GM13977 (cell line): ENCODE results near the gene FAM89B.

Experiments used
- DNase-seq: peaks from one replicate; pipeline ENCODE4 v3.0.0; 2012; ENCODE audit warnings: low spot score
- CTCF ChIP-seq: IDR thresholded peaks from 2 replicates; pipeline ENCODE4 v1.5.1; 2012; ENCODE audit warnings: mild to moderate bottlenecking, control low read depth; ENCODE audit not compliant: insufficient read depth; ENCODE audit errors: extremely low read depth, missing control alignments
- in situ Hi-C: fragments of 300-500 bp; cut with MboI; formaldehyde crosslinking; loops from one replicate; pipeline ENCODE4 v1.12.0; 2022; ENCODE audit warnings: low sequenced_read_pairs, low pct_unique_long_range_greater_than_20kb, mixed read lengths, inconsistent platforms; ENCODE audit not compliant: unreplicated experiment

Gene FAM89B

DNA sequence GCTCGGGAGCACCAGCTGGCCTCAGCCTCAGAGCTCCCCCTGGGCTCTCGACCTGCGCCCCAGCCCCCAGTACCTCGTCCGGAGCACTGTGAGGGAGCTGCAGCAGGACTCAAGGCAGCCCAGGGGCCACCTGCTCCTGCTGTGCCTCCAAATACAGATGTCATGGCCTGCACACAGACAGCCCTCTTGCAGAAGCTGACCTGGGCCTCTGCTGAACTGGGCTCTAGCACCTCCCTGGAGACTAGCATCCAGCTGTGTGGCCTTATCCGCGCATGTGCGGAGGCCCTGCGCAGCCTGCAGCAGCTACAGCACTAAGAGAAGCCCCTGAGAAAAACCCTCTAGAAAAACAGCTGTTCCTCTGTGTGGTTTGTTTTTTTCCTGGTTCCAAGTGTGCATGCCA, 918 bp upstream of the FAM89B start:
- DNase-seq, result no peak
- no peak for TF ChIP-seq CTCF
- in situ Hi-C loops, result no loop called here

GRCh38 chr11:65571940-65572339, 398 bp upstream of the FAM89B start:
- peak; percentile 19 for TF ChIP-seq CTCF
- DNase-seq, result no peak

GRCh38 chr11:65573391-65574079, 1.2 kb downstream of the FAM89B start:
- in situ Hi-C loops, result no loop called here
- no peak for DNase-seq
- no peak for TF ChIP-seq CTCF

More at GRCh38 chr11:65571940-65572339, 398 bp upstream of the FAM89B start:
- in situ Hi-C loops, result no loop called here

GRCh38 chr11:65574109-65574810, 1.9 kb downstream of the FAM89B start:
- DNase-seq, result peak; percentile 98
- in situ Hi-C loops, result no loop called here
- TF ChIP-seq CTCF, result peak; percentile 84

DNA sequence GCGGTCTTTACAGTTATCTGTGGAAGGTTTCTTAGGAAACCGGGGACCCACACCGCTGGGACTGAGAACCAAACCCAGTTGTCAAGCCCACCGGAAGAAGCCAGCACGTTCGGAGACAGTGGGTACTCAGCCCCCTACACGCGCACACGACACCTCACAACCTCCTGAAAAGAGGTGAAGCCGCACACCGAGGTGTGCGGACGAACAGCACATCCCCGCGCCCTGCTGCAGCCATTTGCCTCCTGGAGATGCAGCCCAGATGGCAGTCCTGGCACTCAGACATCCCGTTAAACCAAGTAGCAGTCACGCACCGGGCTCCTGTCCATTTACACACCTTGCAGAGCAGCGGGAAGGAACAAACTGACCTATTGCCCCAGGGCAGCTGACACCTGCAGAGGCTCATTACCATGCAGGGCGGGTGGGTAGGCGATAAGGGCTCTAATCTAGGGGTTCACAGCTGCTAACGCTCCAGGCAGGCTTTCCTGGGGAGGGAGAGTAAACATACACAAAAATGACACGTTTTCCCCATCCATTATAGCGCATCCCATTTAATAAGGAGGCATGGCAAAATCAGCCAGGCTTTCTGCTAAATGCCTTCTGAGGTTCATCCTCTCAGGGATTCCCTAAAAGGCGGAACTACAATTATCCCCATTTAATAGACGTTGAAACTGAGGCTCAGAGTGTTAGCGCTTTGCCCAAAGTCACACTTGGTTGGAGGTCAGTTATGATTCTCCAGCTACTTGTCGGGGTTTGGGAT, 2.7 kb downstream of the FAM89B start:
- TF ChIP-seq CTCF, result no peak
- peak; percentile 70 for DNase-seq
- in situ Hi-C loops, result no loop called here

GRCh38 chr11:65575568-65576231, 3.4 kb downstream of the FAM89B start, which contains the start of gene EHBP1L1:
TSS of gene EHBP1L1 (plus strand) at chr11:65576053. CDS start at chr11:65576303, 250 bp downstream.
- TF ChIP-seq CTCF, result no peak
- in situ Hi-C loops, result no loop called here
- DNase-seq, result peak; percentile 95
